ENCODE data around the gene TMPRSS11A. TPM values are rescaled to one million over a fixed set of nuclear protein-coding genes. Genes with fewer than 3 reads are reported as not detected.

The TMPRSS11A gene, protein sequence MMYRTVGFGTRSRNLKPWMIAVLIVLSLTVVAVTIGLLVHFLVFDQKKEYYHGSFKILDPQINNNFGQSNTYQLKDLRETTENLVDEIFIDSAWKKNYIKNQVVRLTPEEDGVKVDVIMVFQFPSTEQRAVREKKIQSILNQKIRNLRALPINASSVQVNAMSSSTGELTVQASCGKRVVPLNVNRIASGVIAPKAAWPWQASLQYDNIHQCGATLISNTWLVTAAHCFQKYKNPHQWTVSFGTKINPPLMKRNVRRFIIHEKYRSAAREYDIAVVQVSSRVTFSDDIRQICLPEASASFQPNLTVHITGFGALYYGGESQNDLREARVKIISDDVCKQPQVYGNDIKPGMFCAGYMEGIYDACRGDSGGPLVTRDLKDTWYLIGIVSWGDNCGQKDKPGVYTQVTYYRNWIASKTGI
- total RNA-seq (ENCODE audit: low replicate concordance) = not detected in 2 replicates

DNA sequence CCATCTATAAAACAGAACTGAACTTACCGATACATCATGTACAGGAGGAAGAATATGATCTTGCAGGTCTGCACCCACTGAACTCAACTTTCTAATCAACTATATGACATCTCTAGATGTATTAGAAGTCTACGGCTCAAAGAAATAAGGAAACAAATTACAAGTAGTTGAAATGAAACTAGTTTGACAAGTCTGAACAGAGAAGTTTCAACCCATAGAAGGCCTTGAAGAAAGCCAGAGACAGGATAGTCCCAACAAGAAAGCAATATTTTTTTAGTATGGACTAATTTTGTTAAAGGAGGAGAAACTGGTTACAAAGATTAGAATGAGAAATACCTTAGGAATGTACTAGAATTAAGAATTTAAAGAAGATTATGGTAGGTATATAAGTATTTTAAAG, at the start of gene TMPRSS11A:
TMPRSS11A (minus strand) TSS at position 138 of the 400 bp plus-strand sequence; CDS start at position 38, 100 bp downstream.
- H3K27me3 Mint-ChIP-seq (ENCODE audit: insufficient read depth, low read depth) = no peaks in the 10 kb centered on the region

DNA sequence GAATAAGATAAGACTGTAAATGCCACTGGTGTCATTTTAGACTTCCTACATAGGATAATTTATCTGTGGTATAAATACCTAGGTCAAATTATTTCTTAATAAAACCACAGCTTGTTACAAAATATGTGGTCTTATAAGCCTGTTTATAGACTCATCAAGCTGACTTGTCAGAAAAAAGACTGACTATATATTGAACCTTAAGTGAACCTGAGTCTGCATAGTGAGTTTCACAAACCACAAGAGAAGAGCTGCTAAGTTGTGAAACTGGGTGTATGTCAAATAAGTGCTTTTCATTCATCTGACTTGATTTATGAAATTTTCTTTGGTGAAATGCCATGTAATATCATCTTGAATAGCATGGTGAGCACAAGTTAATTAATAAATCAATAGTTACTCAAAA, 48.4 kb upstream of the TMPRSS11A start:
- Histone ChIP-seq H3F3A (ENCODE audit: low read depth) (no peaks in the 10 kb centered on the region), H3K36me3 (no peaks in the 10 kb centered on the region), H3K4me2 (no peak overlapping the region), H3K27ac (no peak overlapping the region), H3K9ac (no peak overlapping the region), H3K27me3 (no peaks in the 10 kb centered on the region), H3K79me2 (ENCODE audit: low read depth) (no peaks in the 10 kb centered on the region), H3K4me1 (no peaks in the 10 kb centered on the region), H3K4me3 (no peak overlapping the region), H3K9me3 (ENCODE audit: low read depth) (no peaks in the 10 kb centered on the region), H2AFZ (replicated peaks) (no peak overlapping the region), H4K20me1 (ENCODE audit: low read depth) (no peaks in the 10 kb centered on the region)
- H3K4me3 Mint-ChIP-seq = no peak overlapping the region
- TF ChIP-seq EZH2 (IDR thresholded peaks at IDR 0.05) (no peak), EZH2phosphoT487 (IDR thresholded peaks at IDR 0.05) (no peak)
- TF ChIP-seq, protein P1, sequence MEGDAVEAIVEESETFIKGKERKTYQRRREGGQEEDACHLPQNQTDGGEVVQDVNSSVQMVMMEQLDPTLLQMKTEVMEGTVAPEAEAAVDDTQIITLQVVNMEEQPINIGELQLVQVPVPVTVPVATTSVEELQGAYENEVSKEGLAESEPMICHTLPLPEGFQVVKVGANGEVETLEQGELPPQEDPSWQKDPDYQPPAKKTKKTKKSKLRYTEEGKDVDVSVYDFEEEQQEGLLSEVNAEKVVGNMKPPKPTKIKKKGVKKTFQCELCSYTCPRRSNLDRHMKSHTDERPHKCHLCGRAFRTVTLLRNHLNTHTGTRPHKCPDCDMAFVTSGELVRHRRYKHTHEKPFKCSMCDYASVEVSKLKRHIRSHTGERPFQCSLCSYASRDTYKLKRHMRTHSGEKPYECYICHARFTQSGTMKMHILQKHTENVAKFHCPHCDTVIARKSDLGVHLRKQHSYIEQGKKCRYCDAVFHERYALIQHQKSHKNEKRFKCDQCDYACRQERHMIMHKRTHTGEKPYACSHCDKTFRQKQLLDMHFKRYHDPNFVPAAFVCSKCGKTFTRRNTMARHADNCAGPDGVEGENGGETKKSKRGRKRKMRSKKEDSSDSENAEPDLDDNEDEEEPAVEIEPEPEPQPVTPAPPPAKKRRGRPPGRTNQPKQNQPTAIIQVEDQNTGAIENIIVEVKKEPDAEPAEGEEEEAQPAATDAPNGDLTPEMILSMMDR (IDR thresholded peaks at IDR 0.05) = no peak
- no peaks in the 10 kb centered on the region for H3K9me3 Mint-ChIP-seq
- no peak for DNase-seq (ENCODE audit: low spot score)
- no peaks in the 10 kb centered on the region for H3K4me1 Mint-ChIP-seq
- no peaks in the 10 kb centered on the region for H3K36me3 Mint-ChIP-seq
- peaks cover 2% of the 10 kb centered on the region for H3K27me3 Mint-ChIP-seq (ENCODE audit: insufficient read depth, low read depth)
- no peak overlapping the region for H3K27ac Mint-ChIP-seq

More for the DNA sequence above, at the start of gene TMPRSS11A:
- Histone ChIP-seq H3K4me2 (no peak within 1 kb of the TSS), H3K36me3 (no peaks in the 10 kb centered on the region), H3K9me3 (ENCODE audit: low read depth) (no peaks in the 10 kb centered on the region), H3K79me2 (ENCODE audit: low read depth) (no peaks in the 10 kb centered on the region), H3K4me3 (no peak within 1 kb of the TSS), H3K9ac (no peak within 1 kb of the TSS), H4K20me1 (ENCODE audit: low read depth) (no peaks in the 10 kb centered on the region), H3K4me1 (no peaks in the 10 kb centered on the region), H2AFZ (replicated peaks) (no peak within 1 kb of the TSS), H3F3A (ENCODE audit: low read depth) (no peaks in the 10 kb centered on the region), H3K27me3 (no peaks in the 10 kb centered on the region), H3K27ac (no peak within 1 kb of the TSS)
- Mint-ChIP-seq H3K9me3 (no peaks in the 10 kb centered on the region), H3K36me3 (no peaks in the 10 kb centered on the region), H3K27ac (no peak within 1 kb of the TSS), H3K4me1 (no peaks in the 10 kb centered on the region), H3K4me3 (no peak within 1 kb of the TSS)
- TF ChIP-seq, protein P1 (IDR thresholded peaks at IDR 0.05) = no peak
- no peak for TF ChIP-seq EZH2 (IDR thresholded peaks at IDR 0.05)
- no peak for TF ChIP-seq EZH2phosphoT487 (IDR thresholded peaks at IDR 0.05)
- DNase-seq (ENCODE audit: low spot score) = no peak

DNA sequence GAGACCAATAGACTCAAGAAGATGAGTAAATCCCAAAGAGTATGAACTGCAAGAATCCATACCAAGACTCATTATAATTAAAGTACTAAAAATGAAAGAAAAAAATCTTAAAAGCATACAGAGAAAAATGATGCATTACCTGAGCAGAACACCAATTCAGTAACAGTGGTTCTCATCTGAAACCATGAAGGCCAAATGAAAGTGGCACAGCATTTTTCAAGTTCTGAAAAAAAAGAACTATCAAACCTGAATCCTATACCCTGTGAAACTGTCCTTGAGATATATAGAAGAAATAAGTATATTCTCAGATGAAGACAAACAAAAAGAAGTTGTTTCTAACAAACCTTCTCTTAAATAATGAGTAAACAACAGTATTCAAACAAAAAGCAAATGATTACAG, 39.6 kb upstream of the TMPRSS11A start:
- H3K4me2 ChIP-seq = no peak overlapping the region
- no peak overlapping the region for H2AFZ ChIP-seq (replicated peaks)
- TF ChIP-seq EZH2phosphoT487 (IDR thresholded peaks at IDR 0.05) = no peak
- TF ChIP-seq, protein P1 (IDR thresholded peaks at IDR 0.05) = no peak
- no peak for TF ChIP-seq EZH2 (IDR thresholded peaks at IDR 0.05)
- H3K4me3 ChIP-seq = no peak overlapping the region
- Mint-ChIP-seq H3K4me3 (no peak overlapping the region), H3K27ac (no peak overlapping the region), H3K36me3 (no peaks in the 10 kb centered on the region), H3K4me1 (no peaks in the 10 kb centered on the region), H3K27me3 (ENCODE audit: insufficient read depth, low read depth) (no peaks in the 10 kb centered on the region), H3K9me3 (no peaks in the 10 kb centered on the region)
- no peaks in the 10 kb centered on the region for H3K4me1 ChIP-seq
- H3K79me2 ChIP-seq (ENCODE audit: low read depth) = no peaks in the 10 kb centered on the region
- no peaks in the 10 kb centered on the region for H4K20me1 ChIP-seq (ENCODE audit: low read depth)
- H3K27ac ChIP-seq = no peak overlapping the region
- no peaks in the 10 kb centered on the region for H3F3A ChIP-seq (ENCODE audit: low read depth)
- H3K9me3 ChIP-seq (ENCODE audit: low read depth) = no peaks in the 10 kb centered on the region
- no peaks in the 10 kb centered on the region for H3K36me3 ChIP-seq
- no peak overlapping the region for H3K9ac ChIP-seq
- DNase-seq (ENCODE audit: low spot score) = no peak
- H3K27me3 ChIP-seq = no peaks in the 10 kb centered on the region

All from neural progenitor cell (in vitro differentiated cells).